C4-2B (cell line): ENCODE measurements around the gene DCXR.

ENCODE experiments used
- H3K27ac ChIP-seq: fragments of 450-650 bp; 2 replicates; pipeline ENCODE4 v1.5.1; 2017
- ZFX ChIP-seq: fragments of 450-650 bp; IDR thresholded peaks from 2 replicates; pipeline ENCODE4 v1.6.1; 2017
- TF ChIP-seq, protein P1 (sequence below): fragments of 450-650 bp; conservative IDR thresholded peaks from 2 replicates; pipeline ENCODE4 v1.5.1; 2017; ENCODE audit warnings: mild to moderate bottlenecking

The DCXR gene

GRCh38 chr17:82014432-82014831, 23.1 kb downstream of the DCXR start:
- TF ChIP-seq, protein P1, sequence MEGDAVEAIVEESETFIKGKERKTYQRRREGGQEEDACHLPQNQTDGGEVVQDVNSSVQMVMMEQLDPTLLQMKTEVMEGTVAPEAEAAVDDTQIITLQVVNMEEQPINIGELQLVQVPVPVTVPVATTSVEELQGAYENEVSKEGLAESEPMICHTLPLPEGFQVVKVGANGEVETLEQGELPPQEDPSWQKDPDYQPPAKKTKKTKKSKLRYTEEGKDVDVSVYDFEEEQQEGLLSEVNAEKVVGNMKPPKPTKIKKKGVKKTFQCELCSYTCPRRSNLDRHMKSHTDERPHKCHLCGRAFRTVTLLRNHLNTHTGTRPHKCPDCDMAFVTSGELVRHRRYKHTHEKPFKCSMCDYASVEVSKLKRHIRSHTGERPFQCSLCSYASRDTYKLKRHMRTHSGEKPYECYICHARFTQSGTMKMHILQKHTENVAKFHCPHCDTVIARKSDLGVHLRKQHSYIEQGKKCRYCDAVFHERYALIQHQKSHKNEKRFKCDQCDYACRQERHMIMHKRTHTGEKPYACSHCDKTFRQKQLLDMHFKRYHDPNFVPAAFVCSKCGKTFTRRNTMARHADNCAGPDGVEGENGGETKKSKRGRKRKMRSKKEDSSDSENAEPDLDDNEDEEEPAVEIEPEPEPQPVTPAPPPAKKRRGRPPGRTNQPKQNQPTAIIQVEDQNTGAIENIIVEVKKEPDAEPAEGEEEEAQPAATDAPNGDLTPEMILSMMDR, result no peak
- no peak overlapping the region for H3K27ac ChIP-seq

DNA sequence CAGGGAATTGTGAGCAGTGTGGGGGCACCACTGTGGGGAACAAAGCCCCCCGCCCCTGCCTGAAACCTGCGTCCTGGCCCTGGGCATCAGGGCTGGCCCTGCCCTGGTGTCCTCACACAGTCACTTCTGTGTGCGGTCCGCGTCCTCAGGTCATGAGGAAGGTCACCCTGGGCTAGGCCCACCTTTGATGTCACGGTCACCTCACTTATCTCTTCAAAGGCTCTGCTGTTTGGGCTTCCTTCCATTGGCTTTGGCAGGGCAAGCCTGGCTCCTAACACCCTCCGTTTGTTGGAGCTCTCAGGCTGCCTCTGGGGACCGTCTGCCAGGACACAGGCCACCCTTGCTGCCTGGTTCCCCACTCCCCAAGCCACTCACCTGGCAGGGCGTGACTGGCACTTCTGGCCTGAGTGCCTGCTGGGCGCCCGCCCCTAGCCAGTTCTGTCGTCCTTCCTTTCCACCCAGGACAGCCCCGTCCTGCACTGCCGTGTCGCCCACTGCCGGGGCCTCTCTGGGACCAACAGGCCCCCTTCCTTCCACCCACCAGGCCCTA, 23.6 kb downstream of the DCXR start:
- TF ChIP-seq, protein P1, result no peak
- no peak for TF ChIP-seq ZFX
- no peak overlapping the region for H3K27ac ChIP-seq

- TF ChIP-seq, protein P1, result no peak
- TF ChIP-seq ZFX, result no peak
- H3K27ac ChIP-seq, result no peak overlapping the region
Measured at GRCh38 chr17:82013341-82013740, 24.2 kb downstream of the DCXR start.

GRCh38 chr17:82012640-82013295, 24.7 kb downstream of the DCXR start:
- TF ChIP-seq, protein P1, result no peak
- no peak for TF ChIP-seq ZFX
- H3K27ac ChIP-seq, result no peak overlapping the region

DNA sequence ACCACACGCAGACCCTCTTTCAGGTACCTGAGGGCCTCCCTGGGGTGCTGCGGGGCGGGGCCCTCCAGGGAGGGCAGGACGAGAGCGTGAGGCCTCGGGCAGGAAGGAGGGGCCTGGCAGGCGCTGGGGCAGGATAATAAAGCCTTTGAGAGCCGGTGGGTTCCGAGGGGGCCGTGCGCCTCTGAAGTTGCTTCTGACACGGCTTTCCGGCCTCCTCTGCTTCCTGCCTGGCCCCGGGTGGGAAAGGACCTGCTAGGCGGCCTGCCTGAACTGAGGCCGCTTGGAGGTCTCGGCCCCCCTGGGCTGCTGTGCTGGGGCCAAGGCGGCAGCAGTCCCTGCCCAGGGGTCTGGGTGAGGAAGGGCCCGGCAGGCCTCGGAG, 25.2 kb downstream of the DCXR start:
- no peak for TF ChIP-seq ZFX
- TF ChIP-seq, protein P1, result no peak
- no peak overlapping the region for H3K27ac ChIP-seq

DNA sequence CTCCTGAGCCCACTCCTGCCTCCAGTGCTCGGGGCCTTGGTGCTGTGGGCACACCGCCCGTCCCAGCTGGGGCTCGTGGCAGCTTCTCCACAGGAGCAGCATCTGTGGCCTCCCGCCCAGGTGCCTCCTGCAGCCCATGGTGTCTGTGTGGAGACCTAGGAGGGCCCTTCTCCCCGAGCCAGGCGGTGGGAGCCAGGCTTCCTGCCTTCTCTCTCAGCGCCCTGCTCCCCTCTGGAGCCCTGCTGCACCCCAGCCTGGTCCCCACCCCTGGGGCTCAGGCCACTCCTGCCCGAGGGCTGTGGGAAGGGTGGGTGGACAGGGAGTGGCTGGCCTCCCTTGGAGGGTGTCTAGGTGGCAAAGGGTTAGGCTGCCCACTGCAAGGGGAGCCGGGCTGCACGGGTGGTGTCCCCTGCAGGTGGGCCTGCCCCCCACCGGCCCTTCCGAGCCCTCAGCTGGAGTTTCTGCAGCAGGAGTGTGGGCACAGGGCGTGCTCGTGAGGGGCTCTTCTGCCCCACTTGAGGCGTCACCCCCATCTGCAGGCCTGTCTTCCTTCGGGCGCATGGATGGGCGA, 25.8 kb downstream of the DCXR start:
- TF ChIP-seq ZFX, result no peak
- TF ChIP-seq, protein P1, result no peak
- H3K27ac ChIP-seq, result no peak overlapping the region
